GM15510 (cell line): ENCODE measurements around the gene CRIP2.
A peak's percentile ranks its signal among the peaks of the same experiment; 100 is the strongest.

Experiments used
- POLR2A ChIP-seq: IDR thresholded peaks from 3 replicates; pipeline ENCODE4 v1.6.1; 2011; ENCODE audit warnings: borderline replicate concordance; ENCODE audit not compliant: insufficient read length; ENCODE audit errors: extremely low read depth

The CRIP2 gene

GRCh38 chr14:105483300-105484068 is 8.9 kb downstream of the CRIP2 start:
- TF ChIP-seq POLR2A = no peak

- no peak for TF ChIP-seq POLR2A
These were observed 9.7 kb downstream of the CRIP2 start for GRCh38 chr14:105484069-105484996.

- no peak for TF ChIP-seq POLR2A
These were observed 10.4 kb downstream of the CRIP2 start for GRCh38 chr14:105484997-105485393.

GRCh38 chr14:105485739-105486162 is 11.1 kb downstream of the CRIP2 start:
- TF ChIP-seq POLR2A = no peak

GRCh38 chr14:105486163-105486973 is 11.7 kb downstream of the CRIP2 start, which contains the start of gene CRIP1:
TSS of gene CRIP1 (plus strand) at chr14:105486886. CDS start at chr14:105487260, 374 bp downstream.
- no peak for TF ChIP-seq POLR2A

GRCh38 chr14:105486974-105487448 is 12.4 kb downstream of the CRIP2 start:
- TF ChIP-seq POLR2A = peak; percentile 84

- TF ChIP-seq POLR2A = peak; percentile 7
These were observed 12.9 kb downstream of the CRIP2 start for GRCh38 chr14:105487449-105487985.

- no peak for TF ChIP-seq POLR2A
These were observed 13.6 kb downstream of the CRIP2 start for GRCh38 chr14:105487986-105488777.

GRCh38 chr14:105488781-105489541 is 14.3 kb downstream of the CRIP2 start:
- TF ChIP-seq POLR2A = no peak

GRCh38 chr14:105489542-105490266 is 15.1 kb downstream of the CRIP2 start:
- TF ChIP-seq POLR2A = no peak

- no peak for TF ChIP-seq POLR2A
These were observed 15.6 kb downstream of the CRIP2 start for GRCh38 chr14:105490267-105490571.
